Osteoblast (primary cell): ENCODE data around the gene RNU4-1. TPM values are rescaled to one million over a fixed set of nuclear protein-coding genes. Genes with fewer than 3 reads are reported as not detected.
A peak's percentile ranks its signal among the peaks of the same experiment; 100 is the strongest.
"Not testable (repeated sequence)": the region's sequence is repeated elsewhere in the genome, so short reads cannot be mapped to it uniquely, and the experiment has no call there.

Experiments
- DNase-seq: peaks from one replicate; pipeline ENCODE4 v3.0.0; 2011; ENCODE audit warnings: low spot score, mixed read lengths; ENCODE audit not compliant: insufficient read length; ENCODE audit errors: missing footprints
- H2AFZ ChIP-seq: 2 replicates; pipeline ENCODE4 v1.6.0; 2011; ENCODE audit warnings: mild to moderate bottlenecking, low read length
- H3K27ac ChIP-seq: 2 replicates; pipeline ENCODE4 v1.5.1; 2011; ENCODE audit warnings: mild to moderate bottlenecking, low read depth, low read length, moderate library complexity
- H3K27me3 ChIP-seq: 2 replicates; pipeline ENCODE4 v1.6.0; 2012; ENCODE audit warnings: mild to moderate bottlenecking, control low read depth, inconsistent platforms, low read length, moderate library complexity; ENCODE audit not compliant: insufficient read depth
- H3K36me3 ChIP-seq: 2 replicates; pipeline ENCODE4 v1.5.1; 2011; ENCODE audit warnings: mild to moderate bottlenecking, low read length, control low read depth, moderate library complexity; ENCODE audit not compliant: insufficient read depth
- H3K4me1 ChIP-seq: 2 replicates; pipeline ENCODE4 v1.5.1; 2011; ENCODE audit warnings: mild to moderate bottlenecking, low read length, control low read depth, moderate library complexity; ENCODE audit not compliant: insufficient read depth
- H3K4me2 ChIP-seq: 2 replicates; pipeline ENCODE4 v1.6.0; 2011; ENCODE audit warnings: mild to moderate bottlenecking, low read length; ENCODE audit not compliant: insufficient read depth
- H3K4me3 ChIP-seq: fragments of 200-600 bp; sonication (generic); 3 replicates; pipeline ENCODE4 v1.5.1; 2012; ENCODE audit warnings: mild to moderate bottlenecking, low read length, inconsistent platforms; ENCODE audit not compliant: insufficient read depth
- H3K79me2 ChIP-seq: 2 replicates; pipeline ENCODE4 v1.6.0; 2012; ENCODE audit warnings: mild to moderate bottlenecking, low read length, control low read depth, inconsistent platforms; ENCODE audit not compliant: insufficient read depth
- H3K9me3 ChIP-seq: 2 replicates; pipeline ENCODE4 v1.5.1; 2011; ENCODE audit warnings: low read depth, low read length, control low read depth
- H4K20me1 ChIP-seq: 2 replicates; pipeline ENCODE4 v1.6.0; 2012; ENCODE audit warnings: mild to moderate bottlenecking, low read length, control low read depth; ENCODE audit not compliant: insufficient read depth
- CTCF ChIP-seq: IDR thresholded peaks from 2 replicates; pipeline ENCODE4 v1.5.1; 2011; ENCODE audit warnings: mild to moderate bottlenecking, low read depth, low read length, moderate library complexity; ENCODE audit errors: extremely low read depth
- total RNA-seq: library from RNA; depleted of rRNA; stranded (reverse); fragments of >200 nt; gene quantifications from 2 replicates; pipeline ENCODE4 v1.2.3, GENCODE V29; 2012

RNU4-1 gene
- total RNA-seq, 1 donor: under 0.01 TPM

- no peak for DNase-seq
- H3K36me3 ChIP-seq: peaks cover 19% of the 10 kb centered on the region
- H4K20me1 ChIP-seq: peaks cover 45% of the 10 kb centered on the region
- no peaks in the 10 kb centered on the region for H3K27me3 ChIP-seq
- no peak overlapping the region for H3K4me3 ChIP-seq
- H3K4me1 ChIP-seq: peaks cover 47% of the 10 kb centered on the region
- TF ChIP-seq CTCF: no peak
- no peaks in the 10 kb centered on the region for H3K9me3 ChIP-seq
- peaks cover 97% of the 10 kb centered on the region for H3K79me2 ChIP-seq
- no peak overlapping the region for H2AFZ ChIP-seq
- H3K27ac ChIP-seq: peak overlapping the region; percentile 60
- peak overlapping the region; percentile 14 for H3K4me2 ChIP-seq
Measured at GRCh38 chr12:120249875-120250795, 42.9 kb downstream of the RNU4-1 start.

GRCh38 chr12:120249266-120249874, 43.7 kb downstream of the RNU4-1 start:
- peaks cover 50% of the 10 kb centered on the region for H3K4me1 ChIP-seq
- TF ChIP-seq CTCF: no peak
- H3K27me3 ChIP-seq: no peaks in the 10 kb centered on the region
- no peaks in the 10 kb centered on the region for H3K9me3 ChIP-seq
- H4K20me1 ChIP-seq: peaks cover 48% of the 10 kb centered on the region
- H3K4me2 ChIP-seq: peak overlapping the region; percentile 14
- DNase-seq: no peak
- peaks cover 13% of the 10 kb centered on the region for H3K36me3 ChIP-seq
- H2AFZ ChIP-seq: no peak overlapping the region
- peaks cover 96% of the 10 kb centered on the region for H3K79me2 ChIP-seq
- no peak overlapping the region for H3K4me3 ChIP-seq
- H3K27ac ChIP-seq: peak overlapping the region; percentile 60

GRCh38 chr12:120247621-120248030, 45.4 kb downstream of the RNU4-1 start:
- H3K4me3 ChIP-seq: no peak overlapping the region
- DNase-seq: no peak
- H3K4me1 ChIP-seq: peaks cover 59% of the 10 kb centered on the region
- H3K9me3 ChIP-seq: no peaks in the 10 kb centered on the region
- no peak for TF ChIP-seq CTCF
- H3K36me3 ChIP-seq: peaks cover 4% of the 10 kb centered on the region
- H3K79me2 ChIP-seq: peaks cover 94% of the 10 kb centered on the region
- peak overlapping the region; percentile 51 for H3K27ac ChIP-seq
- peaks cover 51% of the 10 kb centered on the region for H4K20me1 ChIP-seq
- H3K27me3 ChIP-seq: no peaks in the 10 kb centered on the region
- no peak overlapping the region for H2AFZ ChIP-seq
- H3K4me2 ChIP-seq: peak overlapping the region; percentile 64

- H3K36me3 ChIP-seq: peaks cover 4% of the 10 kb centered on the region
- H3K4me3 ChIP-seq: no peak overlapping the region
- H3K4me2 ChIP-seq: peak overlapping the region; percentile 64
- peaks cover 94% of the 10 kb centered on the region for H3K79me2 ChIP-seq
- peaks cover 49% of the 10 kb centered on the region for H4K20me1 ChIP-seq
- H3K27ac ChIP-seq: peak overlapping the region; percentile 51
- H3K27me3 ChIP-seq: no peaks in the 10 kb centered on the region
- no peak for DNase-seq
- no peaks in the 10 kb centered on the region for H3K9me3 ChIP-seq
- H3K4me1 ChIP-seq: peaks cover 58% of the 10 kb centered on the region
- no peak overlapping the region for H2AFZ ChIP-seq
- no peak for TF ChIP-seq CTCF
Measured at GRCh38 chr12:120247183-120247582, 45.9 kb downstream of the RNU4-1 start.

- H3K4me3 ChIP-seq: not testable (repeated sequence)
- H4K20me1 ChIP-seq: peaks cover 49% of the 10 kb centered on the region
Measured at GRCh38 chr12:120246705-120247104, 46.3 kb downstream of the RNU4-1 start.

More at GRCh38 chr12:120246705-120247104, 46.3 kb downstream of the RNU4-1 start:
- H3K79me2 ChIP-seq: peaks cover 94% of the 10 kb centered on the region
- H3K4me2 ChIP-seq, H3K36me3 ChIP-seq, H2AFZ ChIP-seq, H3K27me3 ChIP-seq, H3K9me3 ChIP-seq, DNase-seq: not testable (repeated sequence)
- H3K4me1 ChIP-seq: peaks cover 58% of the 10 kb centered on the region
- H3K27ac ChIP-seq: peak overlapping the region; percentile 51
